GM13976 (cell line): ENCODE results near the gene KCNAB1.

Experiments used
- DNase-seq: peaks from one replicate; pipeline ENCODE4 v3.0.0; 2012; ENCODE audit warnings: low spot score
- CTCF ChIP-seq: IDR thresholded peaks from 2 replicates; pipeline ENCODE4 v1.5.1; 2012; ENCODE audit warnings: borderline replicate concordance, mild to moderate bottlenecking; ENCODE audit not compliant: insufficient read depth; ENCODE audit errors: extremely low read depth, missing control alignments, control extremely low read depth
- in situ Hi-C: fragments of 300-500 bp; cut with MboI; formaldehyde crosslinking; loops from one replicate; pipeline ENCODE4 v1.12.0; 2022; ENCODE audit warnings: low sequenced_read_pairs, mixed read lengths, inconsistent platforms; ENCODE audit not compliant: unreplicated experiment

KCNAB1 gene

GRCh38 chr3:156539802-156540201 lies 419.4 kb downstream of the KCNAB1 start:
- no peak for TF ChIP-seq CTCF
- in situ Hi-C loops, result loop anchor here (10.0 to 25.0 kb wide), 3 partner anchors 125 to 547 kb away; no protein-coding TSS in a partner anchor
- no peak for DNase-seq

- no peak for TF ChIP-seq CTCF
- in situ Hi-C loops, result loop anchor here (10.0 to 25.0 kb wide), 3 partner anchors 122 to 545 kb away; no protein-coding TSS in a partner anchor
- DNase-seq, result no peak
Measured at GRCh38 chr3:156542101-156543042, 422.0 kb downstream of the KCNAB1 start.

GRCh38 chr3:156543043-156543555 lies 422.7 kb downstream of the KCNAB1 start:
- in situ Hi-C loops, result loop anchor here (10.0 to 25.0 kb wide), 3 partner anchors 122 to 544 kb away; no protein-coding TSS in a partner anchor
- DNase-seq, result no peak
- TF ChIP-seq CTCF, result no peak

- TF ChIP-seq CTCF, result no peak
- in situ Hi-C loops, result loop anchor here (10.0 to 25.0 kb wide), 3 partner anchors 117 to 540 kb away; no protein-coding TSS in a partner anchor
- DNase-seq, result no peak
Measured at GRCh38 chr3:156547637-156548036, 427.3 kb downstream of the KCNAB1 start.

- DNase-seq, result no peak
- no peak for TF ChIP-seq CTCF
- in situ Hi-C loops, result loop anchor here (10.0 to 25.0 kb wide), 3 partner anchors 117 to 539 kb away; no protein-coding TSS in a partner anchor
Measured at GRCh38 chr3:156548041-156548687, 427.8 kb downstream of the KCNAB1 start.

GRCh38 chr3:156548902-156549301 lies 428.5 kb downstream of the KCNAB1 start:
- DNase-seq, result no peak
- TF ChIP-seq CTCF, result no peak
- in situ Hi-C loops, result loop anchor here (10.0 to 25.0 kb wide), 3 partner anchors 116 to 538 kb away; no protein-coding TSS in a partner anchor
